HG03066 (cell line): ENCODE measurements around the gene FCHSD2.

Experiments used
- ATAC-seq: cut with Tn5 transposase; IDR thresholded peaks from one replicate; pipeline ENCODE4 v1.9.1; 2021; ENCODE audit warnings: low read depth; ENCODE audit not compliant: unreplicated experiment

The FCHSD2 gene

DNA sequence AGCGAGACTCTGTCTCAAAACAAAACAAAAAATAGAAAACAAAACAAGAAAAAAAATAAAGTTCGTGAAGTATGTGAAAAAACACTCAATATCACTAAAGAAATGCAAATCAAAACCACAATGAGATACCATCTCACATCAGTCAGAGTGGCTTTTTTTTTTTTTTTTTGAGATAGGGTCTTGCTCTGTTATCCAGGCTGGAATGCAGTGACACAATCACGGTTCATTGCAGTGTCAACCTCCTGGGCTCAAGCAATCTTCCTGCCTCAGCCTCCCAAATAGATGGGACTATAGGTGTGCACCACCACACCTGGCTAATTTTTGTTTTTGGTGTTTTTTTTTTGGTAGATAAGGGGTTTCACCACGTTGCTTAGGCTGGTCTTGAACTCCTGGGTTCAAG is 290.4 kb downstream of the FCHSD2 start:
- no peak for ATAC-seq

DNA sequence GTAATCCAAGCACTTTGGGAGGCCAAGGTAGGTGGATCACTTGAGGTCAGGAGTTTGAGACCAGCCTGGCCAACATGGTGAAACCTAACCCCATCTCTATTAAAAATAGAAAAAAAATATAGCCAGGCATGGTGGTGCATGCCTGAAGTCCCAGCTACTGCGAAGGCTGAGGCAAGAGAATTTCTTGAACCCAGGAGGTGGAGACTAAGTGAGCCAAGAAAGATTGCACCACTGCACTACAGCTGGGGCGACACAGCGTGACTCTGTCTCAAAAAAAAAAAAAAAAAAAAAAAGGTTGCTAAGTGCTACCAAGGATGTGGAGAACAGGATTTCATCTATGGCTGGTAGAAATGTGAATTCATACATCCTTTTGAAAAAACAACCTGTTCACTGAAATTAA is 291.3 kb downstream of the FCHSD2 start:
- ATAC-seq, result no peak

- no peak for ATAC-seq
Observed at GRCh38 chr11:72848846-72849466, 293.2 kb downstream of the FCHSD2 start.

DNA sequence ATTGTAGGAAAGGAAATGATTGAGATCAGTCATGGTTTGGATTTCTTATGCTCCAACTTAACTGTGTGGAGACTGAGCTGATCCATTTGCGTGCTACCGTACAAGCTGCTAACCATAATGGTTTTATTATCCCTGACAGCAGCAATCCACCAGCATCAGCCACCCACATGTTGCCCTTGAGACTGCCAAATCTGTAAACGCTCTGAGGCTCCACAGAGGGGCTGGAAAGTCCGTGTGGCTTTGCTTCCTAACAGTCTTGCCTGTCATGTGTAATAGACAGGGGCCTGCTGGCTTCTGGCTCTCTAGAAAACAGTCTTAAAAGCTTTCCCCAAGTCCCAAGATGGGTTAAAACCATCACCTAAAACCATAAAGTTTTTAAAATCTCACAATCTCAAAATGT is 297.8 kb downstream of the FCHSD2 start:
- no peak for ATAC-seq

DNA sequence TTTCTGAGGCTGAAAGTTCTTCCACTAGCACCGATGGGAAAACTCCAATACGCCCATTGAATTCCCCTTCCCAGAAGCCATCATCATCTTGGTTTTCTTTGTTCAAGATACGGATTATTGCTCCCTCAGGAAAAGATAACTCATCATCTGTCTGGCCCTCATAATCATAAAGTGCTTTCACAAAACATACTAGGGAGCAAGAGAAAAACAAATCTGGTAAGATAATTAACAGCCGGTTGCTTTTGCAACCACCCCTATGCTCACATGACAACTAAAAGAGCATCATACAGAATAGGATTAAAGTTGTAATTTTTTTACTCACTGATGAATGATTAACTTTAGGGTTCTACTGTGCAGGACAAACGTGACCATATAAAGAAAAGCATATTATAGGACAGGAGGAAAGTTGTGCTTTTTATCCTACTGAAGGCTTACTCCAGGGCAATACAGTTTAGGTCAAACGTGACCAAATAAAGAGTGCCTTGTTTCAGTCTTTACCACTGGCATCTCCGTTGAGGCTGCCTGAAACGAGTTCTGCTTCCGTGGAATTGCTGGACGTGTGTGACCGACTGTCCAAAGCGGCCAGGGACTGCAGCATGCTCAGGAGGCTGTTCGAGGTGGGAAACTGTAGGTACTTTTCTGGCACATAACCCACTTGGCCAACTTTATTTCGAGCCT is 299.3 kb downstream of the FCHSD2 start:
- no peak for ATAC-seq

- ATAC-seq, result no peak
Observed at GRCh38 chr11:72842126-72842525, 300.0 kb downstream of the FCHSD2 start.

- ATAC-seq, result no peak
Observed at GRCh38 chr11:72841397-72841796, 300.7 kb downstream of the FCHSD2 start.

GRCh38 chr11:72840780-72841179 is 301.3 kb downstream of the FCHSD2 start:
- ATAC-seq, result no peak

DNA sequence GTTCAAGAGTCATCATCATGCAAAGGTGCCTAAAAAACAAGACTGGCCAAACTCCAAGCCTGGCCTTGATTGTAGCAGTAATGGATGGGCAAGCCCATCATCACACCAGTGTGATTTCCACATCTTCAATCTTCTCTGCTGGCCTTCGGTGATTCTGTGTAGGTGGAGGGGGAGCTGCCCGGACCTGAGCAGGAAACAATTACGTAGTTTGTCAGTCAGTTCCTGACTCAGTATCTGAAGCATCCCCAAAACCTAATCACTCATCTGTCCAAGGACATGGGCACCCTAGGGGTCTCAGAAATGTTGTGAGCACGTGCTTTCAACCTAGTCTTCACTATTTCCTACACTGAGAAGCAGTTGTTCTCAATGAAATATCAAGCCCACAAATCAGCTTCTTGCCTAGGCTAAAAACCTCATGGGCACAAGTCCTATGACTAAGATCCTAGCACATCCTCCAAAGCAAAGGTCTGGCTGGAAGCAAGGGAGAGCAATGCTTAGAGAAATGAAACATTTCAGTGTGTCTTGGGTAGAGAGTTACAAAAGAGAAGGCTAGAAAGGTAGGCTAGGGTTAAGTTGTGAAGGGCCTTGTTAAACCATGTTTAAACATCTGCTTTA is 303.3 kb downstream of the FCHSD2 start:
- ATAC-seq, result no peak

DNA sequence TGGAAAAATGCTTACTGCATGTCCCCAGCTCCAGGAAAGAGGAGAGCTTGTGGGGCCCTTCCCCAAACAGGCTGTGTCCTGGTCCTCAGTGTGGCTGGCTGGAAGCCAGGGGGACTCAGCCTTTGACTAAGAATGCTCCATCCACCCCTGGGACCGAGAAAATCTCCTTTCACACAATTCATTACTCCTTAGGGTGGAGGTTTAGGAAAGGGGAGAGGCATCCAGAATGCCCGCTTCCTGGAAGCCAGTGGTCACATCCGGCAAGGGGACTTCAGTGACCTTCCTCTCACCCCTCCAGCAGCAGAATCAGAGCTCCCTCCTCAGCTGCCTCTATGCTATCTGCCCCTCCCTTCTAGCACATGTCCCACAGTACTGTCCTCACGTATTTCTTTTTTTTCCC is 306.0 kb downstream of the FCHSD2 start:
- no peak for ATAC-seq

GRCh38 chr11:72834905-72835304 is 307.2 kb downstream of the FCHSD2 start:
- no peak for ATAC-seq

GRCh38 chr11:72833811-72834493 is 308.2 kb downstream of the FCHSD2 start:
- ATAC-seq, result no peak

- ATAC-seq, result no peak
Observed at GRCh38 chr11:72833083-72833733, 308.9 kb downstream of the FCHSD2 start.

DNA sequence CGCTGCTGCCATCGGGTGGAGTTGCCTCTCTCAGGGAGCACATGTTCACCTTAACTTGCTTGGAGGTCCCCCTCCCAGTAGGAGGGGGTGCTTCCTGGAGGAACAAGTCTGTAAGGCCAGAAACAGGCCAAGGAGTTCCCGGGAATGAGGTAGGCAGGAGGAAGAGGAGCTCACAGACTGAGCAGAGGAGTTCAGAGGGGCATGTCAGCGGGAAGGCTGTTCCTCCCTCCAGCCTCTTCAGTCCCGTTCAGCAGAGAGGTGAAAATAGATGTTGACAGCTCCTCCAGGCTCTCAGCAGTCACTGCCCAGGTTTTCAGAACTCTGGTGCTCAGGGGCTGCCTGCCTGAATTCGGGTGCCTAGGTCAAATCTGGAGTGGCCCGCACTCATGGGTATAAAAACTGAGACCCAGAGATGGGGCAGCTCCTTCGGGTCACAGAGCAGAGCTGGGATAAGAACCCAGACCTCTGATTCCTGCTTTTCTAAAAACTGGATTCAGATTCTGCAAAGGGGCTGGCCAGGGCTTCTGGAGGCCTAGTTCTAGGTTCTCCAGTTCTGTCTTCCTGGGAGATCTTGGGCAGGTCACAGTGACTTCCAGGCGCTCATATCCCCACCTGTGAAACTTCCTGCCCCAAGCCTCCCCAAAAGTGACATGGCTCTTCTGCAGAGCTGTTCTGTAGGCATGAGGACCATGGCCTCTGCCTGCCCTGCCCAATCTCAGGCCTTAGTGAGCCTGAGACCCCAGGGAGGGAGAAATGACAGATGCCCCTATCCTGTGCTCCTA is 309.6 kb downstream of the FCHSD2 start:
- ATAC-seq, result no peak

DNA sequence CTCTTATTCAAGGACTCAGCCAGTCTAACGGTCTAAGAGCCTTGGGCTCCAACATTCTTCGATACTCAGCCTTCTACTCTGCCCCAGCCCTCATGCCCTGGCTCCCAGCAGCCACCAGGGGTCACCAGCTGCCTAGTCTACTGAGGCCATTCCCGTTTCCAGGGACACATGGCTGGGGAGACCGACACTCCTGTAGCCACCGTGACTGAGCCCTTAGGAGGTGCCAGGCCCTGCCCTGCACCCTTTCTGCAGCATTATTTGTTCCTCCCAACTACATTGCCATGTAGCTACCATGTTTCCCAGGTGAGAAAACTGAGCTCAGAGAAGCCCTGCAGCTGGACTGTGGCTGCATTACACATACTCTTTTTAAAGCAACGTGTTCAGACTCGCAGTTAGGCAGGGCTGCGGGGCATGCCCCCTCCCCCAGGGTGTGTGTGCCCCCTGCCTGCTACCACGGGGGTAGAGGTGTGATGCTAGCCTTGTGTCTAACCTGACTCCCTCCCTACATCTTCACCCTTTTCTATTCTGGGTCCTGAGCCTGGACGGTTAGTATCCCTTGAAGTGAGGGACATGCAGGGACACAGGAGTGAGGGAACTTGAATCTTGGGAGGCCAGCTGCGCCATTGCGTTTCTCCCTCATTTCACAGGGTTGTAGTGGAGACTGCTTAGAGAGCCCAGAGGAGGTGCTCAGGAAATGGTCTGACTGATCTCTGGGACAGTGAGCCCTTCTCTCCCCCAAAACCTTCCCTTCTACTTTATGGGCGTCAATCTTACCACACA is 310.4 kb downstream of the FCHSD2 start:
- ATAC-seq, result no peak

DNA sequence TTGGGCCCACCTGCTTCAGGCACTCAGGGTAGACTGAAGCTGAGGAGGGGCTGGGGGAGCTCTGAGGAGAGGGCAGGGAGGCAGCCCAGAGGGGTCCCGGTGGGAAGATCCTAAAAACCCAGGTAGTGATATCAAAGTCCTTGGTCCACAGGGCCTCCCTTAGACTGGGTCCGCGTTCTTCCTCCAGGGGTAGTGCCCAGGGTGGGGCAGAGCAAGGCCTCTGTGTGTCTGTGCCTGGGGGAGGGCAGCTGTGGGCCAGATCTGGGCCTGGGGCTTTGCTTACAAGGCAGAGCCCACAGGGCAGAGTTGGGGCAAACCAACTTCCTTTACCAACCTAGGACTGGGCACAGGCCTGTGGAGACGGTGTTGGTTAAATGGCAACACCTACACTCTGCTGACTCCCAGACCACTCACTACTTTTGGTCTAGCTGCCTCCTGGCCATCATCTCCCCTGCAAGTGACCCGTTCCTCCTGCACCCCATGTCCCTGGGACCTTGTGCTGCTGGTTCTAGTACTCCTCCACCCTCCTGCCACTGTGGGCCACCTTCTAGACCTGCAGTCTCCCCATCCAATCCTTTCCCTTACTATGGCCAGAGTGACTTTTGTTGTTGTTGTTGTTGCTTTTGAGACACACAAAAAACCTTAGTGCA is 312.1 kb downstream of the FCHSD2 start:
- ATAC-seq, result no peak

GRCh38 chr11:72829178-72829577 is 312.9 kb downstream of the FCHSD2 start:
- ATAC-seq, result no peak

GRCh38 chr11:72828692-72829101 is 313.4 kb downstream of the FCHSD2 start:
- no peak for ATAC-seq

GRCh38 chr11:72828081-72828567 is 314.0 kb downstream of the FCHSD2 start:
- ATAC-seq, result no peak
